ENCODE data around the gene DAP.
"Not testable (repeated sequence)": the region's sequence is repeated elsewhere in the genome, so short reads cannot be mapped to it uniquely, and the experiment has no call there.

Gene DAP

DNA sequence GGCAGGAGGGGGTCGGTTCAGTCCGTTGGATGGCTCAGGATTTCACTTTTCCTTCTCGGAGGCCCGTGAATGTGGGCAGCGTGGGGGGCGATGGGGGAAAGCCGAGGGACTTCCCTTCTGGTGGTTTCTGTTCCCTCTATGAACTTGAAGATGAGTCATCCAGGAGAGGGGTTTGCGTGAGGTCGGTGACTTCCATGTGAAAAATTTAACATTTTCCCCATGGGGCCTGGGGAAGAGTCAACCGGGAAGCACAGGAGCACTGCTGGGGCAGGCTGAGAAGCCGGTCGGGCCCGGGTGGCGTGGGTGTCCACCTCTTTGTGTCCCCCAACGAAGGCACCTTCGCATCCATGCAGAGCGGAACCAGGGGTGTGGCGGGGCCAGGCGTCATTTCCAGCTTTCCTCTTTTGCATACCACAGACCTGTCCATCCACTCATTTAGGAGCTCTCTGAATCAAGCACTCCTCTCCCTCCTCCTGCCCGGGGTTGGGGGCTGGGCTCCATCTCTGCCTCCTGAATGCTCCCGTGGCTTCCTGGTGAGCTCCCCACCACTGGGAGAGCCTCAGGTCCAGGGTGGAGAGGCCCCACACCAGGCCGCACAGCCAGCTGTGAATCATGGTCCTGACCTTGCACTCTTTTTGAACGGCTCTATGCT lies 128.8 kb downstream of the DAP start:
- DNase-seq (ENCODE audit: low read depth), result no peak

DNA sequence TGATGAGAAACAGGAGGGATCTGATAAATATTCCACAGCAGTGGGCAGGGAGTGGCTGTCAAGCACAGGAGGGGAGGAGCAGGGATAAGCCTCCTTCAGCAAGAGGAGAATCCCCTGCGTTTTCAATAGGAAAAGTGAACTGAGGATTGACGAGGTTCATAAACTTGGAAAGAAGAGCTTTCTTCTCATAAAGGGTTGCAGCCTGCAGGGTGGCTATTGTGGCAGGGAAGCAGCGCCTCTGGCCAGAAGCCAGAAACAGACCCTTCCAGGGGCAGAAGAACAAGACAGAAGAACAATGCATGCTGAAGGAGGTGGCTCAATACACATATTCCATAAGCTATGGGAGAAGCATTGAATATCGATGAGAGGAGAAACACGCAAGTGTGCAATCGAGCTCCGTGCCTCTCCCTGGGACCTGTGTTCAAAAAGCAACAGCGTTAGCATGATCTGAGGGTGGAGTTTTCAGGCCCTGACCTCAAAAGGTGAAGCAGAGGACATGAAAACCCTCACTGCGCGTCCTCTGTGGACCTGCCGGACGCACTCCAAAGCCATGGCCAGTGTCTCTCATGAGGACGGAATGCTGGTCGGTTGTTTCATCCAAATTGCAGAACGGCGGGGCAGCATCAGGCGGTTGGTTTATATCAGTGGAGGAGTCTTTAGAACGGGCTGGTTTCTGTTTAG lies 129.6 kb downstream of the DAP start:
- no peak for DNase-seq (ENCODE audit: low read depth)

DNA sequence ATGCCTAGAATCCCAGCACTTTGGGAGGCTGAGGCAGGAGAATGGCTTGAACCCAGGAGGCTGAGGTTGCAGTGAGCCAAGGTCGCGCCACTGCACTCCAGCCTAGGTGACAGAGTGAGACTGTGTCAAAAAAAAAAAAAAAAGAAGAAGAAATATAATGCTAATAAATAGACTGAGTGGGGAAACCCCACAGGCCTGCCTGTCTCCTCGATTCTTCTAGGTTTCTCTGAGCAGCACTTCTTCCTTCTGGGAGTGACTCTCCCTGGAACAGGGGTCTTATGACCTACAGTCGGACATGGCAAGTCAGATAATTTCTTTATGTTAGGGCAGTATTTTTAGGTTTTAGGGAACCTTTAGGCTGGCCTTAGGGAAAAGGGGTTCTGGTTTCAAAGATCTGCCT lies 130.3 kb downstream of the DAP start:
- DNase-seq (ENCODE audit: low read depth), result not testable (repeated sequence)

DNA sequence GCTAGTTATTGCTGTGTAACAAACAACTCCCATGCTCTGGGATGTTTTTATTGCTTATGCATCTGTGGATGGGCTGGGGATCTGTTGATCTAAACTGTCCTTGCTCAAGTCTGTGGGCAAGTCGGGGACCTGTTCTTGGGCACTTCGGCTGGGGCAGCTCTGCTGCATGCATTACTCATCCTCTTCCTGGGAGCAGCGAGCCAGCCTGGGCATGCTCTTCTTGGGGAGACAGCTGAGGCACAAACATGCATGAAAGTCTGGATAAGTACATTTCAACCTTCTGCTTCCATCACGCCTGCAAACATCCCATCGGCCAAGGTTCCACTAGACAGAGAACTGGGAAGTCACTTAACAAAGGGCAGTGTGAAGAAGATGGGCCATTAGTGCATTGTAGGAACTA lies 130.9 kb downstream of the DAP start:
- no peak for DNase-seq (ENCODE audit: low read depth)

DNA sequence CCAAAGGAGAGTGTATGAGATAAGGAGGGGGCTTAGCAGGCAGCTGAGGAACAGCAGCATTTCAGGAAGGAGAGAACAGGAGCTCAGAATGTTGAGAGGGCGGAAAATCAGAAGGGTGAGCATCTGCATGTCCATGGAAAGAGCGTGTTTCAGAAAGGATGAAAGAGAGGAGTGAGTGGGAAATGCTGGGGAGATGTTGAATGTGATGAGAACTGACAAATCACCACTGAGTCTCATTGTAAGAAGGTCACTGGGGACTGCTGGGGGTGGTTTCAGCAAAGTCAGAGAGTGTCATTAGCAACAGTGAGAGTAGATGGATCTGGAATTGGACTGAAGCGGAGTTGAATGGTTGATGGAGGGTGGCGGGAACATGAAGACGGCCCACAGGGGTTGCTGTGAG lies 131.4 kb downstream of the DAP start:
- DNase-seq (ENCODE audit: low read depth), result no peak

Measured in fibroblast of gingiva (primary cell).